IPS-18c (cell line): Measurements from ENCODE around the gene LRFN4.

Source experiments
- H3K4me3 ChIP-seq: 2 replicates; pipeline ENCODE4 v1.7.0; 2013; ENCODE audit warnings: low read depth, mild to moderate bottlenecking, low read length, moderate library complexity; ENCODE audit not compliant: insufficient read depth
- H3K9me3 ChIP-seq: one replicate; pipeline ENCODE4 v1.6.1; 2013; ENCODE audit warnings: mild to moderate bottlenecking, low read length, moderate library complexity; ENCODE audit not compliant: control insufficient read depth, insufficient read depth

Gene LRFN4

DNA sequence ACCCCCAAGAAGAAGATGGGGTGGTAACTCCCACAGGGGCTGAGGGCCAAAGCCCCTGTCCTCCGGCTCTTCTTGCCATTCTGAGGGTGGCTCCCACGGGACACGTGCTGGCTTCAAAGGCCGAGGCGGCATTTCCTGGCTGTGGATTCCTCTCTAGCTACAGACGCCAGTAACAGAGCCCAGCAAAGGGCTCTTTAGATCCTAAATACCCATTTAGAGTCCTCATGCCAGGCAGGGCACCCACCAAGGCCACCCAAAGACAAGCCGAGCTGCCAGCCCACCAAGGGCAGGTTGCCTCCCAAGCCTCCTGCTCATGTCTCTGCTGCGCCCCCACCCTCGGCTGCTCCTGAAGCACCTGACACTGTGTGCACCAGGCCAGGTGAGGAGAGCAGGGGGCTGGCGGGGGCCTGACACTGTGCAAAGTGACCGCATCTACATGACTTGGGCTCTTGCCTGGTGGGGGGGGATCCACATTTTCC is 5.7 kb downstream of the LRFN4 start:
- H3K9me3 ChIP-seq: no peaks in the 10 kb centered on the region
- H3K4me3 ChIP-seq: no peak overlapping the region

DNA sequence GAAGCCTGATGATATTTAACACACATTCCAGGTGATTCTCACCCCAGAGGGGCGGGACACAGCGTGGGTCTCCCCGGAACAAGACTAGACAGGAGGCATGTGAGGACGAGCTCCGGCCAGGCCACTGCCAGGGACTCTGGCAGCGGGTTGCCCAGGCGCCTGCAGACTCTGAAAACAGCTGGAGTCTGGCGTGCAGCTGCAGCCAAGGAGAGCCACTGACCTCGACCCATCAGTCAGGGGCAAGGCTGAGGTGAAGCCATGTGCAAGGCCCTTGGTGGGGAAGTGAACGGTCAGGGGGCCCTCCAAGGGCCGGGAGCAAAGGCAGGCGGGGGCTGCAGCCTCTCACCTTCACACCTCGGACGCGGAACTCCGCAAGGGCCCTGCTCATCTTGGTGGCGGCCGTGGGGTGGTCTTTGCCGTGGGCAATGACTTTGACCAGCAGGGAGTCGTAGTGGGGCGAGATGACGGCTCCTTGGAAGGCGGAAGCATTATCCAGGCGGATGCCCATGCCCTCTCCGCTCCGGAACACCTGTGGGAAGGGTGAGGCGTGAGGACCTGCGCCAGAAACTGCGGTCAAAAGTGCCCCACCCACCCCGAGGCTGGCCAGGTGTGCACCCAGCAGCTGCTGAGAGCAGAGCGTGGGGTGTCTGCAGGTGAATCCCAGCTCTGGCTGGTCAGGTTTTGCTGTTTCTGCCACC is 6.7 kb downstream of the LRFN4 start:
- Histone ChIP-seq H3K4me3 (no peak overlapping the region), H3K9me3 (no peaks in the 10 kb centered on the region)

DNA sequence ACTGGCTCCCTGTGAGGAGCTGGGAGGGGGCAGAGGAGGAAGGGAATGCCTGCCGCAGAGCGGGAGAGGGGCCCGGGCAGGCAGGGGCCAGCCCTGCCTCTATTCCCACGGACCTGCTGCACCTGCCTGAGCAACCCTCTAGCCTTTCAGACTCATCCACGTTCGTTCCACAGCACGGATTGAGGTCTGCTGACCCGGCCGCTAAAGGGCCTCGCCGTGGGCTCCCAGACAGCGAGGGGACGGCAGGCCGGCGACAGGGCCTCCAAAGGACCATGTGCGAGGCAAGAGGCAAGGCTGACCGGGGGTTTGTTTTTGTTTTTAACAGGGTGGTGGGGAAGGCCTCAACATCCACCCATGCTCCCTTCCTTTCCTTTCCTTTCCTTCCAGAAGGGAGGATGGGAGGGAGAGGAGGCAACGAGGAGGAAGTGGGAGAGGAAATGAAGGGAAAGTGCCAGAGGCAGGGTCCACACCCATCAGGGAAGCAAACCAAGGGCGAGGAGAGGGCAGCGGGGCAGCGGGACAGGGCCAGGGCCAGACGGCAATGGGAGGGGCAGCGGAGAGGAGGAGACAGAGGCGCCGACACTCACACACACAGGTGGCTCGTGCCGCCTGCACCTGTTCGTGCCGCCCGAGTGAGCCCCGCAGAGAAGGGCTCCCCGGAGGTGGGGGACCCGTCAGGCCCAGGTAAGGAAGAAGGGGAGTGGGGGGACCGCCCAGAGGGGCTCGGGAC is 7.5 kb downstream of the LRFN4 start:
- Histone ChIP-seq H3K9me3 (no peaks in the 10 kb centered on the region), H3K4me3 (no peak overlapping the region)

DNA sequence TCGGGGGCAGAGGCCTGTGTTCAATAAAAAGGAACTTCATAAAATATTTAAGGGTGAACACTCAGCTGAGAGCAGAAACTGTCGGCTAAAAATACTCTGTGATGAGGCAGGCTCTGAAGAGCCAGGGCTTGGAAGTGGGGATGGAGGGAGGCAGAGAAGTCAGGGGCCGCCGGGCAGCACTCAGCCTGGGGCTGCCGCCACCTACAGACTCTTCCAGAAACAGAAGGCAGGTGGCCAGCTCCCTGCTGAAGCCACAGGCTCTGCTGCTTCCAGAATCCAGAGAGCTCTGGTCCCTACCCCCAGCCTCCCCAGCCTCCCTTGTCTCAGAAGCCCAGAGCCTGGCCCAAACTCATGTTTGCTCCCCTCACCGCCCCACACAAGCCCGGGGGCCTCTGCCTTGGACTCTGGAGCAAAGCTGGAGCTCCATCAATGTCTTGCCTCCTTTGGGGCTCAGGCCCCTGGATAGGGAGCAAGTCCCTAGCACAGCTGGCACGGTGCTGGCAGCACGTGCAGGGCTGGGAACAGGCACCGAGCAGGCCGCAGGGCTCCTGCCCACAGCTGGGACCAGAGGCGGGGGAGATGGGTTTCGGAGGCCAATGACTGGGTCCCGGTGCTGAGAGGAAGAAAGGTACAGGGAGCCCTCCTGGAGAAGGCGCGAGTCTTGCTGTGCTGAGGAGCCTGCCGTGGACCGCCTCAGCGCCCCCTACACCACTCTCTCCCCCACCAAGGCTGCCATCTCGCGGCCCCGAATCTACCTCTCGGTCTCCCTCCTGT is 8.2 kb downstream of the LRFN4 start:
- Histone ChIP-seq H3K4me3 (no peak overlapping the region), H3K9me3 (no peaks in the 10 kb centered on the region)

DNA sequence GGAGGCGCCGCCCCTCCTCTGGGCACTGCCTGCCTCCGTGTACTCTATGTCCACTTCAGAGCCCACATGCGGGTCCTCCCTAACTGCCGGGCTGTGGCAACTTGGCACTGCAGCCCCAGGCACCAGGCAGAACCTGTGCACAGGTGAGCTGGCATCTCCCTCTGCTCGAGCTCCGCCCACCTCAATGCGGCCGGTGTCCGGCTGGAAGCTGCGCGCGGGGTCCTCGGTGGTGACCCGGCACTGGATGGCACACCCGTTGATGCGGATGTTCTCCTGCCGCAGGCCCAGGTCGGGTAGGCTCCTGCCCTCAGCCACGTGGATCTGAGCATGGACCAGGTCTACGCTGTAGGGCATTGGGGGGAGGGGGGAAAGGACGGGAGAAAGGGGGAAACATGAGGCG is 9.1 kb downstream of the LRFN4 start:
- Histone ChIP-seq H3K9me3 (no peaks in the 10 kb centered on the region), H3K4me3 (no peak overlapping the region)

DNA sequence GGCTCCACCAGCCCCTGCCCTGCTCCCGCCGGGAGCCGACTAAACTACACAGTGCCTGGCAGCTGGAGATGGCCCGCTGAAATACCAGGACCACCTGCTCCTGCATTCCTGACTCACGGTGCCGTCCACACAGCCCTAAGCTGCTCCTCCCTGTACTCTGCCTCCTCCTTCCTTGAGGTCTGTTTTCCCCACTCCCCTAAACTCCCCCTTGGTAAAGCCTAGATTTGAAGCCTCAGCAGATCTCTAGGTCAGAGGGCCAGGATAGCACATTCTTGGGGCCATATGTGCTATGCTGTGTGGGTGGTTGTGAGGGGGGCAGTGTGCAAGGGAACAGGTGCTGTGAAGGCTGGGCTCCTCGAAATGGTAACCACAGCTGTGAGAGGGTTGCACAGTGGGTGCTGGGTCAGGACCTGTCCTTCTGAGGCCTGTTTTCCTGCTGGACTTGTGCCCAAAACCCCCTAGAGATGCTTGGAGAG is 9.7 kb downstream of the LRFN4 start:
- Histone ChIP-seq H3K9me3 (no peaks in the 10 kb centered on the region), H3K4me3 (no peak overlapping the region)

DNA sequence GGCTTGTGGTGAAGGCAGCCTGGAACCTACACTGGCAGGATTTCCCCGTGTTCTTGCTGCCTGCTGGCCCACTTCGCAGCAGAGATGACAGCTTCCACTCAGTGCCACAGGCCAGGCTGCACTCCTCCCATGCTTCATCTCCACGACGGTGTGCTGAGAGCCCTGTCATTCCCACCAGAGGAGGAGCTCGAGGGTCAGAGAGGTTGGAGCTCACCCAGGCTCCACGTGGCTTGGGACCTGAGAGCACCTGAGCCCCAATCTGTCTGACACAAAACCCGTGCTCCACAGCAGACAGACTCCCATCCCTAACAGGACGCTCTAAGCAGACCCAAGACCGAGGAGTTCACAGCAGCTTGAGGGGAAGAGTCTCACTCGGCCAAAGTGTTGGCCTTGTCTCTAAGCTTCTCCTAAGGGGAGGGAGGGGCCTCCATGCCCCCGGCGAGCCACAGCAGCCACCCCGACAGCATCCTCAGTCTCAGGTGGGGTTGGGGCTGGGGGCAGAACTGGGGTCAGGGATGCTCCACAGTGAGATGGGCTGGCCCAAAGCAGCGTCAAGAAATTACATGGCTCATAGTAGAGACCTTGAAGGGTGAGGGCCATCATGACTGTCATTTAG is 10.7 kb downstream of the LRFN4 start:
- Histone ChIP-seq H3K4me3 (no peak overlapping the region), H3K9me3 (no peaks in the 10 kb centered on the region)

DNA sequence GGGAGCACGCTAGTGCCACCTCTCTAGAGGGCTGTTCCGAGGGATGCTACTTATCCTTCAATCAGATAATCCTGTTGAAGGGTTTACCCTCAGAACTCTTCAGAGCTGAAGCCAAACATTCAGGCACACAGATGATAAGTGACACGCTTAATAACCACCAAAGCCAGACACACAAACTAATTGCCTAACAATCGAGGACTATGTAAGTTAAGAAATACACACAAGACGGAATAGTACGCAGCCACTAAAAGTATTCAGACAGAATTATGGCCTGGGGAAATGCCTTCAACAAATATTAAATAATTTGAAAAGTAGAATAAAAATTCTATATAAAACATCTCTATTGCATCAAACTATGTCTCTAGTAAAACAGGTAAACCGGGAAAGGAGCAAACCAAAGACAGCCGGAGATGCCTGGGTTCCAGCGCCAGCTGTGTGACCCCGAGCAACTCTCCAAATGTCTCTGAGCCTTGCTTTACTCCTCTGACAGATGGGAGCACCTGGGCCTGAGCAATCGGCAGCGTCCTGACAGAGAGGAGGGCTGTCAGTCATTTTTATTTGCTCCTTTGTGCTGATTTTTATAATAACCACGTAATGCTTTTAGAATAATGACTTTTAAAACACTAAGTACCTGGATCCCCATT is 11.3 kb downstream of the LRFN4 start:
- H3K9me3 ChIP-seq: no peaks in the 10 kb centered on the region
- H3K4me3 ChIP-seq: no peak overlapping the region

DNA sequence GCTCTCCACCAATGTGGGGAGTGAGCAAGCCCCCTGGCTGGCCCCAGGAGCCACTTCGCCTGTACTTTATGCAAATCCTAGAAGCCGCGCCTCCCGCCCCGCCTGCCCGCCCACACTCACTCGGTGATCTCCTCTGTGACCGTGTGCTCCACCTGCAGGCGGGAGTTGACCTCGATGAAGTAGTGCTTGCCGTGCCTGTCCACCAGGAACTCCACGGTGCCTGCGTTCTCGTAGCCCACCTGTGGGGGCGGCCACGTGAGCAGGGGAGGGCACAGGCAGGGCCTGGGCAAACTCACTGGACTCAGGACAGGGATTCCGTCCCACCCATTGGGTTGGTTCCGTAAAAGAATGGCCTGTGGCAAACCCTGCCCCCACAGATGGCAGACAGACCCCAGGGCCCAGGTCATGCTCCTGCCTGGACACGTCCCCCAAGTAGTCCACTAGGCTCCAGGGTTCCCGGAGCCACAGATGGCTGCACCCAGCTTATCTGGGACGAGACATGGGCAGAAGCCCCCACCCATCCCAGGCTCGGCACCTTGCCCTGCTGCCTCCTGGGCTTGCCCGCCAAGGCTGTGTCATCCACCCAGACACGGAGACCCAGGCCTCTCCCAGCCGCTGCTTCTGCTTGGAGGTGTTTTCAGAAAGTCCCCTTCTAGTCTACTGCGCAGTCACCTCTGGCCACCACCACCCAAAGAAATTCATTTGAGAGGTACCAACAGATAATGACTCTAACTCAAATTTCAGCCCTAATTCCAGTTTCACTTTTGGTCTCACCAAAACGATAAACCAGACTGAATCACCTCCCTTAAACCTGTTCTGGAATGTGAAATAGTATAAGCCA is 12.1 kb downstream of the LRFN4 start:
- Histone ChIP-seq H3K9me3 (no peaks in the 10 kb centered on the region), H3K4me3 (no peak overlapping the region)

DNA sequence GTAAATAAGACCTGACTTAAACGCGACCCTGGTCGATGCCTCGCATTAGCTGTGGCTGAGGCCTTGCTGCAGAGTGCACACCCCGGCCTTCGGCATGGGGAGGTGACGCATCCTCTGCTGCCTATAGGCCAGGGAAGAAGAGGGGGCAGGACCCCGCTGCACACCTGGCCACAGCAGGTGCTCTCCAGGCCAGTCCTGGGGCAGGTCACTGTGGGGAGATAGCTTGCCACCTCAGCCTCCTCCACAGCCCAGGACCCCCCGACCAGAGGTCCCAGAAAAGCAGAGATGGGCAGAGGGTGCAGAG is 12.7 kb downstream of the LRFN4 start:
- Histone ChIP-seq H3K9me3 (no peaks in the 10 kb centered on the region), H3K4me3 (no peak overlapping the region)

DNA sequence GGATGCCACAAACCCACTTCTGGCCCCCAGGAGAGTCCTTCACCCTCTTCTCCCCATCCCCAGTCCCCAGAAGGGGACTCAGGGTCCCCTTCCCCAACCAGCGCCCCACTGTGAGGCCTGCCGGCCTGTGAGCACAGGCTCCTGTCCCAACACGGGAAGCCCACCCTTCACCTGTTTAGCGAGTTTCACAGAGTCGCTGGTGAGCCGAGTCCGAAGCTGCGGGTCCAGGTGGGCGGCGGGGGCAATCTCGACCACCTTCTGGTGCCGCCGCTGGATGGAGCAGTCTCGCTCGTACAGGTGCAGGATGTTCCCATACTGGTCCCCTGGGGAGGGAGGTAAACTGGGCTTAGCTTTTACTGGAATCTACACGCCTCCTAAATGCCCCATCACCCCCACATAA is 13.3 kb downstream of the LRFN4 start:
- no peak overlapping the region for H3K4me3 ChIP-seq
- no peaks in the 10 kb centered on the region for H3K9me3 ChIP-seq

DNA sequence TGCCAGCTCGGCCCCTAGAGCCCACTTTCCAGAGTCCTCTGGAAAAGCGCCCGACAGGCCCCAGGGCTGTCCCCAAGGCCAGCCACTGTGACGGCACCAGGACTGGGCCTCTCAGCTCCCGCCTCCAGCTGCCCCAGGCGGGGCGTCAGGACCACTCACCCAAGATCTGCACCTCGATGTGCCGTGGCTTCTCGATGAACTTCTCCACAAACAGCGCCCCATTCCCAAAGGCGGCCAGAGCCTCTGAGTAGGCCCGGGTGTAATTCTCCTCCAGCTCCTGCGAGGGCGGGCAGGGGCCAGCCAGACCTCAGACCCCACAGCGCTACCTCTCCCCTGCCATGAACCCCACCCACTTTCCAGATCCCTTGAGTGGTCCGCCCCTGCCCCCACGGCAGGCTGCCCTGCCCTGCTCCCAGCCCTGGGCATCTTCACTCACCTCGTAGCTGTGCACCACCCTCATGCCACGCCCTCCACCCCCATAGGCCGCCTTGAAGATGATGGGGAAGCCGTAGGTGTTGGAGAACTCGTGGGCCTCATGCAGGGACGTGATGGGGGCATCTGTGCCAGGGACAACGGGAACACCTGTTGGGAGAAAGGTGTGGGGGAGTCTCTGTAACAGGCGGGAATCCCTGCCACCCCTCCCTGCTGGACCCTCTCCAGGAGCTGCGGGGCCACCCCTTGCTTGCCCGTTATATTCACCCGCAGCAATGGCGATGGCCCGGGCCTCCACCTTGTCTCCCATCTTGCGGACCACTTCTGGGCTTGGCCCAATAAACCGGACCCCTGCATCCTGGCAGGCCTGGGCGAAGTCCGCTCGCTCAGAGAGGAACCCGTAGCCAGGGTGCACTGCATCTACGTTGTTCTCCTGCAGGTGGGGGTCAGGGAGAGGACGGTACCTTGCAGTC is 14.0 kb downstream of the LRFN4 start:
- H3K4me3 ChIP-seq: no peak overlapping the region
- no peaks in the 10 kb centered on the region for H3K9me3 ChIP-seq

DNA sequence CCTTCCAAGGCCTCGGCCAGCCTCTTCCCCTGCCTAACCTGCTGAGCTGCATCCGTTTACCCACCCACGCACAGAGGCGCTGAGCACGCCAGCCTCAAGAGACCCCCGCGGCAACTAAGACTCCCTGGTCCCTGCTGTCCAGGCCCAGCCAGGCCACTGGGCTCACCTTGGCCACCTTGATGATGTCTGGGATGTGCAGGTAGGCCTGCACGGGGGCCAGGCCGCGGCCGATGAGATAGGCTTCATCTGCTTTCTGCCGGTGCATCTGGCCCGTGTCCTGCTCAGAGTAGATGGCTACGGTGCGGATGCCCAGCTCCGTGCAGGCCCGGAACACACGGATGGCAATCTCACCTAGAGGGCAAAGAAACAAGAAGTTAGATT is 14.6 kb downstream of the LRFN4 start:
- Histone ChIP-seq H3K9me3 (no peaks in the 10 kb centered on the region), H3K4me3 (no peak overlapping the region)

DNA sequence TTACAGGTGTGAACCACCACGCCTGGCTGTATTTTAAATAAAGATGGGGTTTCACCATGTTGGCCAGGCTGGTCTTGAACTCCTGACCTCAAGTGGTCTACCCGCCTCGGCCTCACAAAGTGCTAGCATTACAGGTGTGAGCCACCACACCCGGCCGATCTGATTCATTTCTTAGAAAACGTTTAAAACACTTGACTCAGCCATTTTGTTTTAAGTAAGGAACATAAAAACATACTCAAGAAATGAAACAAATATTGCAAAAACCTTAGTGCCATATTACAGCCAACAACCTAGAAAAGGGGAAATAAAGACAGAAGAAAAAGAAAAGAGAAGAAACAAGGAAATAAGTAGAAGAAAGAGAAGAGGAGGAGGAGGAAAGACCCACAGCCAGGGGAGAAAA is 17.4 kb downstream of the LRFN4 start:
- Histone ChIP-seq H3K9me3 (no peaks in the 10 kb centered on the region), H3K4me3 (no peak overlapping the region)

DNA sequence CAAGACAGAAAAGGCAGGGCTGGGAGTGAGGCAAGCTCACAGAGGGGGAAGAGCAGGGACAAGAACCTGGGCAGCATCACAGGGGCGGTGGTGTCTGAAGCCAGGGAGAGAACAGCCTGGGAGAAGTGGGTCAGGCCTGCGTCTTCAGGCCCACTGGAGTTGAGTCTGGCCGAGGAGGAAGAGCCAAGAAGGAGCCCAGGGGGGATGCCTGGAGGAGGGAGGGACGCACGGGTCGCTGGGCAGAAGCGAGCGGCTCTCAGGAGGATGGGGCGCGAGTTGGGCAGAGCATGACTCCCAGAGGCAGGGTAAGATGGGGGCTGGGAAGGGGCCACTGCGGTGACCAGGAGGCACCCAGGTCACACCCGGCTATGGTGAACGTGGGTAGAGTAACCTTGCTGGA is 18.5 kb downstream of the LRFN4 start:
- no peaks in the 10 kb centered on the region for H3K9me3 ChIP-seq
- H3K4me3 ChIP-seq: no peak overlapping the region
